Renal cortex interstitium (tissue), 11 donors: ENCODE data around the gene KRTAP10-7. TPM values are rescaled to one million over a fixed set of nuclear protein-coding genes. Genes with fewer than 3 reads are reported as not detected.
"Not testable (repeated sequence)": the region's sequence is repeated elsewhere in the genome, so short reads cannot be mapped to it uniquely, and the experiment has no call there.

ENCODE experiments used
- DNase-seq, 11 donors: peaks; one replicate each; pipeline ENCODE4 v3.0.0-alpha.2; 2013; ENCODE audit warnings: low read depth in 9 of 11, low spot score in 4 of 11; ENCODE audit errors: extremely low read depth in 1 of 11
- polyA plus RNA-seq, 3 donors: library from polyadenylated mRNA; unstranded; fragments of 120-200 nt; gene quantifications; one replicate each; pipeline ENCODE4 v1.2.1, GENCODE V29; 2013; ENCODE audit not compliant: insufficient read length in 3 of 3

Gene KRTAP10-7
- polyA plus RNA-seq, 3 donors: not detected

DNA sequence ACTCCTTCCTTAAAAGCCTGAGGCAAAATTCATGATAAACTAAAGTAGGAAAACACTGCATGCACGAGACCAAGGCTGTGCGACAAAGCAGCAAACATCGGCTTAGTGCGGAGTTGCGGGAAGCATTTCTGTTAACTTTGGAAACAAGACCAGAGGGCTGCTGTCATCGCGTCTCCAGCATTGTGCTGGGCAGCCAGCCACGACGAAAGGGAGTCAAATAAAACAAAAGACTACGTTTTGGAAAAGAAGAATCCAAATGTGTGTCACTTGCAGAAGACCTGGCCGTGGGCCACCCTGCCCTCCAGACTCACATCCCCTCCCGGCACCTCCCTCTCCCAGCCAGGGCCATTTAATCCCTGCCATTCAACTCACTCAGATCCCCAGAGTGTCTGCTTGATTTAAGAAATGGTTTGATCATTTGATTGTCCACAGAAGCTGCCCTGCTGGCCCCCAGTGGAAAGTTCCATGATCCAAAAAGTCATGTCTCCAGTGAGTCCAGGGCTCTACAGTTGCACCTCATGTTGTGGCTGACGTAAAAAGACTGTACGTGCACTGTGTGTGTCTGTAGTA, 43.4 kb downstream of the KRTAP10-7 start:
- DNase-seq: peak in 1 of 11 donors; percentile 10

DNA sequence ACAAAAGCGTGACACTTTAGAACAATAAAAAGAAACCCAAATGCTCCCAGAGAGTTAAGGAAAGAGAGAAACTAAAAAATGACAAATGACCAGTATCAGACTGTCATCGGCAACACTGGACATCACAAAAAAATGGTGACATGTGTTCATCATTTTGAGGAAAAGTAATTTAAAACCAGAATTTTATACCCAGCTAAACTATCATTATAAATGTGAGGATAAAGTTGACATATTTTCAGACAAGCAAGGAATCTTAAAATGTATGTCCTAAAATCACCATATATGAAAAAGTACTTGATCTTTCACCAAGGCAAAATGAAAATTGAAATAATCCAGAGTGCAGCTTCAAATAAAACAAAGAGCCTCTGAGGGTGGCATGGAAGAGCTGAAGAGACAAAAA, 44.5 kb downstream of the KRTAP10-7 start:
- DNase-seq: no peak

DNA sequence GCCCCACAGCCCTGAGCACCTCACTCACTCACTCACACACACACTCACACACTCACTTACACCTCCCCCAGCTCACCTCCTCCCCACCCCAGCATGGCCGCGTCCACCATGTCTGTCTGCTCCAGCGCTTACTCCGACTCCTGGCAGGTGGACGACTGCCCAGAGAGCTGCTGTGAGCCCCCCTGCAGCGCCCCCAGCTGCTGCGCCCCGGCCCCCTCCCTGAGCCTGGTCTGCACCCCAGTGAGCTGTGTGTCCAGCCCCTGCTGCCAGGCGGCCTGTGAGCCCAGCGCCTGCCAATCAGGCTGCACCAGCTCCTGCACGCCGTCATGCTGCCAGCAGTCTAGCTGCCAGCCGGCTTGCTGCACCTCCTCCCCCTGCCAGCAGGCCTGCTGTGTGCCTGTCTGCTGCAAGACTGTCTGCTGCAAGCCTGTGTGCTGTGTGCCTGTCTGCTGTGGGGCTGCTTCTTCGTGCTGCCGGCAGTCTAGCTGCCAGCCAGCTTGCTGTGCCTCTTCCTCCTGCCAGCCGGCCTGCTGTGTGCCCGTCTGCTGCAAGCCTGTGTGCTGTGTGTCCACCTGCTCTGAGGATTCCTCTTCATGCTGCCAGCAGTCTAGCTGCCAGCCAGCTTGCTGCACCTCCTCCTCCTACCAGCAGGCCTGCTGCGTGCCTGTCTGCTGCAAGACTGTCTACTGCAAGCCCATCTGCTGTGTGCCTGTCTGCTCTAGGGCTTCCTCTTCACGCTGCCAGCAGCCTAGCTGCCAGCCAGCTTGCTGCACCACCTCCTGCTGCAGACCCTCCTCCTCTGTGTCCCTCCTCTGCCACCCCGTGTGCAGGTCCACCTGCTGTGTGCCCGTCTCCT, 46.2 kb downstream of the KRTAP10-7 start, which contains the start of gene KRTAP10-11:
Gene KRTAP10-11 (plus strand): TSS at position 49 of the 856 bp plus-strand sequence. CDS start 45 bp downstream, at position 94.
- DNase-seq: not testable (repeated sequence)

DNA sequence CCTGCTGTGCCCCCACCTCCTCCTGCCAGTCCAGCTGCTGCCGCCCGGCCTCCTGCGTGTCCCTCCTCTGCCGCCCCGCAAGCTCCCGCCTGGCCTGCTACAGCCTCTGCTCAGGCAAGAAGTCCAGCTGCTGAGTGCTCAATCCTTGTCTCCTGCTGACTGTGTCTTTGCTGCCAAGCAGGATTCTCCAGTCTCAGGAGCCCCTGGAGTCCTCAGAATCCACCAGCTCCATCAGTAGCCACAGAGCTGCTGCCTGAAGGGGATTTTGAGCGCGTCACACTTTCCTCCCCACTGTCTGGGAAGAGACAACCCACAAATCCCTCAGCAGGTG, 46.8 kb downstream of the KRTAP10-7 start:
- DNase-seq: no peak

DNA sequence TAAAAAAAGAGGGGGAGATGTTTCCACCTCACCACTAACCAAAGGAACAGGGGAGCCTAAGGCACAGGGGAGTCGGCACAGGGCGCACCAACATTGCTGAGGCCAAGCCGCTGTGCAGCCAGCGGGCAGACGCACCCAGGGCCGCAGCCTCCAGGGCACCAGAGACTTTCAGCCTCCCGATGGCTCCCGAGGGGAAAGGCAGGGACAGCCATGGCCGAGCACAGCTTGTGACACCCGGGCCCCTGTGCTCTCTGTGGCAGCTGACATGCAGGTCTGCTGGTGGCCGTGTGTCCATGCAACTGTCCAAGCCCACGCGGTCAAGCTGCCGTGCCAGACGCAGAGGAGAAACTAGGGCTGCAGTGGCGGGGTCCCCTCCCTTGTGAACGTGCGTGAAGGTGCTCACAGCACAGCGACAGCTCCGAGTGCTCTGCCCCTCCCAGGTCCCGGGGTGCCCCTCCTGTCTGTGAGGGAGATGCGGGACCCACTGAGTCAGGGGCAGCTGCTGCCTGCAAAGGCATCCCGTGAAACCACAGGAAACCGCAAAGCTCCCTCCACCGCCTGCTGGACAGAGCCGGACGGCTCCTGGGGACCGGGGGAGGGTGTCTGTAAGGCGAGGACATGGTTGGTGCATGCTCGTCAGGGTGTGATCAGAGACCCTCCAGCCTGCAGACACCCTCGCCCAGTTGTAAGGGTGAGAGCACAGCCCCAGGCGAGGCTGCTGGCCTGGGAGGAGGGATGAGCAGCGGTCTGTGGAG, 48.3 kb downstream of the KRTAP10-7 start:
- DNase-seq: no peak

DNA sequence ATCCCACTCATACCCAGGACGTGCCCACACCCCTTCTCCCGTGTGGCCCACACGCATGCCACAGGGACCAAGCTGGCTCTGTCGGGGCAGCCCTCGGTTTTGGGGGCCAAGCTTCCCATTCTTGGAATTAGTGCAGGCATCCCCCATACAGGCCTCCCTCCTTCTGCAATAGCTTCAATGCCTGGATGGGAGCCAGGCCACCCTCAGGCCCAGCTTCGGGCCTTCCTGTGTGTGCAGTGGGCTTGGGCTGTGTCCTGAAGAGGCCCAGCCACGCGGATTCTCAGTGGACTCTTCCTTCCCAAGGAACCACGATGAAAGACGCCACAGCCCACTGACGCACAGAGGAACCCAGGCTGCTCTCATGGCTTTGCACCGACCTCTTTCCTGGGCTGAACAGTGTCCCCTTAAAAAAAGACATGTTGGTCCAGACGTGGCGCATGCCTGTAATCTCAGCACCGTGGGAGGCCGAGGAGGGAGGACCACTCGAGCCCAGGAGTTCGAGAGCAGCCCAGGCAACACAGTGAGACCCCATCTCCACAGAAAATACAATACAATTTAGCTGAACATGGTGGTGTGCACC, 49.2 kb downstream of the KRTAP10-7 start:
- DNase-seq: no peak

DNA sequence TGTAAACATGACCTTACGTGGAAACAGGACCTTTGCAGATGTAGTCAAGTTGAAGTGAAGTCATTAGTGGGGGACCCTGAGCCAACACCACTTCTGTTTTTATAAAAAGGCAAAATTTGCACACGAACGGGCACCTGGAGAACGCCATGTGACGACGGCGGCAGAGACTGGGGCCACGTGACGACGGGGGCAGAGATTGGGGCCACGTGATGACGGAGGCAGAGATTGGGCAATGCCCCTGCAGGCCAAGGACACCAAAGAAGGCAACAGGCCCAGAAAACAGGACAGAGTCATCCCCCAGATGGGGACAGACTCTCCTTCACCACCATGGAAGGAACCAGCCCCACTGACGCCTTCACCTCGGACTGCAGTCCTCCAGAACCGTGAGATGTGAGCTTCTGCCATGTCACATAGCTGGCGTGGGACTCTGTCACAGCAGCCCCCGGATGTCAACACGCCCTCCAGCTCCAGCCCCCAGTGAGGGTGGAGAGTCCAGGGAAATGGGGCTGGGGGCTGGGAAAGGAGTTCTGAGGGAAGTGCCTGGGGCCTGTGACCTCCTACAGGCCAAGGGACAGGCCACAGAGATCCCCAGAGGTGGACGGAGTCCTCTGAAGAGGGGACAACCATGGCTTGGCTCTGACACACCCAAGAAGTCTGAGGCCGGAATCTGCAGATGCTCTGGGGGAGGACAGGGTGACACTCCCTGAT, 50.0 kb downstream of the KRTAP10-7 start:
- no peak for DNase-seq

DNA sequence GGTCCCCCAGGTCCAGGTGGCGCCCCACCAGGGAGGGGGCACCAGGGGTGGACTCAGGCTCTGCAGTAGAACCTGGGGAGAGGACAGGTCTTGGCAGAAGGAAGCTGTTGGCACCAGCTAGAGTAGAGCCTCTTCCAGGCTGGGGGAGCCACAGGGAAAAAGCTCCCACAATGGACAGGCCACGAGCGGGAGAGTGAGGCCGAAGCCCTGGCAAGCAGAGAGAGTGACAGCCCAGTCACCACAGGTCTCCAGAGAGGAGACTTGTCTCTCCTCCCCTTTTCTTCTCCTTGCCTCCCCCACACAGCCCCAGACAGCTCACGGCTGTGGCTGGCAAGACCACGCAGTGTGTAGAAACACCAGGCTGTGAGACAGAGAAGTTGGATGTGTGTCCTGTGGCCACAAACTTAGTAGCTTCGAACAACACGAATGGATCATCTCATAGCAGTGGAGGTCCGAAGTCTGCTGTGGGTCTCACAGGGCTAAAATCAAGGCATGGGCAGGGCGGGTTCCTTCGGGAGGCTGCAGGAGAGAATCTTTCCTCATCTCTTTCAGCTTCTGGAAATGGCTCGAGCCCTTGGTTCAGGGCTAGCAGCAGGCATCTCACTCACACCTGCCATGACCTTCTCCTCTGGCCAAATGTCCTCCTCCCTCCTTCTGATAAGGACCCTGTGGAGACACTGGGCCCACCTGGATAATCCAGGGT, 50.7 kb downstream of the KRTAP10-7 start:
- no peak for DNase-seq

Other genes starting within 250 kb of the KRTAP10-7 start
- 1 to 10 TPM in 2 of 3 donors, under 1 TPM in 1; 0.81 to 1.4 (median 1.2) TPM for gene TRPM2, start 247.0 kb upstream of the KRTAP10-7 start, polyA plus RNA-seq
- 1 to 10 TPM; 4.1 to 6.0 (median 5.8) TPM for gene LRRC3, start 145.1 kb upstream of the KRTAP10-7 start, polyA plus RNA-seq
- gene KRTAP10-1, start 60.4 kb upstream of the KRTAP10-7 start, polyA plus RNA-seq: not detected
- not detected for gene KRTAP10-2, start 49.1 kb upstream of the KRTAP10-7 start, polyA plus RNA-seq
- not detected for gene KRTAP10-3, start 41.8 kb upstream of the KRTAP10-7 start, polyA plus RNA-seq
- not detected for gene KRTAP10-4, start 26.9 kb upstream of the KRTAP10-7 start, polyA plus RNA-seq
- not detected for gene KRTAP10-5, start 20.0 kb upstream of the KRTAP10-7 start, polyA plus RNA-seq
- gene KRTAP10-6, start 8.1 kb upstream of the KRTAP10-7 start, polyA plus RNA-seq: not detected
- gene KRTAP10-8, start 11.5 kb downstream of the KRTAP10-7 start, polyA plus RNA-seq: not detected
- gene KRTAP10-9, start 26.5 kb downstream of the KRTAP10-7 start, polyA plus RNA-seq: not detected
- not detected for gene KRTAP10-10, start 36.8 kb downstream of the KRTAP10-7 start, polyA plus RNA-seq
- gene KRTAP10-11, start 45.8 kb downstream of the KRTAP10-7 start, polyA plus RNA-seq: not detected
- not detected for gene KRTAP12-4, start 54.1 kb downstream of the KRTAP10-7 start, polyA plus RNA-seq
- not detected for gene KRTAP12-3, start 57.3 kb downstream of the KRTAP10-7 start, polyA plus RNA-seq
- gene KRTAP12-2, start 66.3 kb downstream of the KRTAP10-7 start, polyA plus RNA-seq: not detected
- gene KRTAP12-1, start 81.6 kb downstream of the KRTAP10-7 start, polyA plus RNA-seq: not detected
- not detected for gene KRTAP10-12, start 96.6 kb downstream of the KRTAP10-7 start, polyA plus RNA-seq
- gene TSPEAR, start 111.0 kb downstream of the KRTAP10-7 start, polyA plus RNA-seq: 1 to 10 TPM in 1 of 3 donors, under 1 TPM in 2; 0.82 to 1.5 (median 0.89) TPM
- 100 to 1,000 TPM in 1 of 3 donors, 10 to 100 TPM in 2; 82.1 to 132 (median 83.4) TPM for gene UBE2G2, start 201.2 kb downstream of the KRTAP10-7 start, polyA plus RNA-seq
- gene SUMO3, start 217.5 kb downstream of the KRTAP10-7 start, polyA plus RNA-seq: 100 to 1,000 TPM in 2 of 3 donors, 10 to 100 TPM in 1; 93.3 to 123 (median 115) TPM